GM19099 (cell line): ENCODE data around the gene WNK1.

ENCODE experiments used
- POLR2A ChIP-seq: IDR thresholded peaks from 3 replicates; pipeline ENCODE4 v1.6.1; 2011; ENCODE audit warnings: low read depth; ENCODE audit not compliant: insufficient read length; ENCODE audit errors: extremely low read depth

WNK1 gene

DNA sequence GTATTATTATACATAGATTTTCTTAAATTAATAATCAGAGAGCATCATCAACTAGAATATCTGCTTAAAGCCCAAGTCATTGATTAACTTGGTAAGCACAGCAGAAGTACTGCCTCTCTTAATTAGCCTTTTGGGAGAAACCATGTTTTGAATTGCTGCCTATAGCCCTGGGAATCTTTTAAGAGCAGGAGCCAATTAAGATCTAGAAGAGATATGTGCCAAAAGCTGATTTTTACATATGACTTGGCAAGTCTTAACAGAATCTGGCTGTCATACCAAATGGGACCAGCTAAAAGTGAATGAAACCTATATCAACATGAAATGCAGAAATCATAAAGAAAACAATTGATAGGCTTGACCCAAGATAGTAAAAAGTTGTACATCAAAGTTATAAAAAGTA lies 23.2 kb upstream of the WNK1 start:
- no peak for TF ChIP-seq POLR2A

DNA sequence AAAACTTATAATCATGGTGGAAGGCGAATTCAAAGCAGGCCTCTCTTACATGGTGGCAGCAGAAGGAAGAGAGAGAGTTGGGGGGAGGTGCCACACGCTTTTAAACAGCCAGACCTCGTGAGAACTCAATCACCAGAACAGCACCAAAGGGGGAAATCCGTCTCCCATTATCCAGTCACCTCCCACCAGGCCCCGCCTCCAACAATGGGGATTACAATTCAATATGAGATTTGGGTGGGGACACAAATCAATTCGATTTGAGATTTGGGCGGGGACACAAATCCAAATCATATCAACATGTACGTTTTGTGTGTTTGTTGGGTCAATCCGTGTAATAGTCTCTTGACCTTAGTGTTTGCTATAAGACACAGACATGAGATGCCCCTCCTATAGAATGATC lies 21.8 kb upstream of the WNK1 start:
- TF ChIP-seq POLR2A = no peak

DNA sequence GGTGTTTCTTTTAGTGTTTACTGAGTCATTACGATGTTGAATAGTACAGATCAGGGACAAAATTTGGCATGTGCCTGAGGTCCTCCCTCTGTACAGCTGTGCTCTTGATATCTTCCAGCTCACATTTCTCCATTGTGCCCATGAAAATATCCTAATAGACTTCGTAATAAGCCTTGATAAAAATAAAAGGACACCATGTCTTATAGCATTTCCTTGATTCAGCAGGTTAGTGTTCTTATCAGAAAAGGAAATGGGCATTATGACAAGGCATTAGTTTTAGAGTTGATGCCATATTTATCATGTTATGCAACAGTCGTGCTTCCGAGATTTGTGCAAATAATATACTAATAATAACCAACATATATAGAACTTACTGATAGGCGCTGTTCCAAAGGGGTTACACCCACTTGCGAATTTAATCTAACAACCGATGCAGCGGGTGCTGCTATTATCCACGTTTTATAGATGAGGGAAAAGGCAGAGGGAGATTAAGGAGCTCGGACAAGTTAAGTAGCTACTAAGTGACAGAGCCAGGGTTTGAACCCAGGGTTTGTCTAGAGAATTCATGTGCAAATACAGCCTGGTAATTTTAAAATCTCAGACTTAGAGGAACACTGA lies 15.1 kb upstream of the WNK1 start:
- TF ChIP-seq POLR2A = no peak

DNA sequence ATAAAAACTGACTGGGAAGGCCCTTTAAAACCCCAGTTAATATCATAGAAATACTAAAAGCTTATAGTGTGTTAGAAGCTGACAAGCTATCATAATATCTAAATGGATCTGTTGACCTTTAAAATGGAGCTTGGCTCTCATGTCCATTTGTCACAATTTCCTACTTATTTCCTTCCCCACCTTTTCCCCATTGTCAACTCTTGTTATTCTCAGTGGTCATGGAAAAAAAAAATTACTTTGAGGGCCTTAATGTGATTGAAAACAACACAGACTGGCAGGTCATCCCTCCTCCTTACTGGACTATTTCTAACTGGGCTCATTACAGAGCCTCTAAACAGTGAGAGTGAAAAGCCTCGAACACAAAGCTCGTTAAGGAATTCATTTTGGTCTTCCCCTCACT lies 13.7 kb upstream of the WNK1 start:
- no peak for TF ChIP-seq POLR2A

DNA sequence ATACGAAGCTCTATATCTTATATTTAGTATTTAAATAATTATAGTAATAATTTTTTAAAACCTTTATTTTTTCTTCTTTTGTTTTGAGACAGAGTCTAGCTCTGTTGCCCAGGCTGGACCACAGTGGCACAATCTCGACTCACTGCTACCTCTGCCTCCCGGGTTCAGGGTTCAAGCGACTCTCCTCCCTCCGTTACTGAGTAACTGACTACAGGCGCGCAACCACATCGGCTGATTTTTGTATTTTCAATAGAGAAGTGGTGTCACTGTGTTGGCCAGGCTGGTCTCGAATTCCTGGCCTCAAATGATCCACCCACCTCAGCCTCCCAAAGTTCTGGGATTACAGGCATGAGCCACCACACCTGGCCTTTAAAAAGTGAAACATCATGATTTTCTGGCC lies 13.0 kb upstream of the WNK1 start:
- no peak for TF ChIP-seq POLR2A

DNA sequence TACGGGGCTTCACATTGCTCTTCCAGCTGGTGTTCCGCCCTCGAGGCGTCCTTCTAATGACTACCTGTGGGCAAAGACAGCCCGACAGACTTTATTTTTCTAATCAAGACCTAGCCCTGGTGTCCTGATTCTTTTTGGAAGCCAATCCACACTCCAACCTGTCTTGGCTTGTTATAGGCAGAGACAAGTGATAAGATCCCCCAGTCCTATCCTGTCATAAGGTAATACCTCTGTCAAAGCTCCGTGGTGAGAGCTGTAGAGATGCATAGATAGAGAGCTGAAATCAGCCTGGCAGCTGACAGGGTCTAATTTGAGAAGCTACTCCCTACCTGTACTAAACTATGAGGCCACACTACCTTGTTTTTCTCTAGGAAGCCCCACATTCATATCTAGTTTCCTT lies 11.5 kb upstream of the WNK1 start:
- TF ChIP-seq POLR2A = no peak

DNA sequence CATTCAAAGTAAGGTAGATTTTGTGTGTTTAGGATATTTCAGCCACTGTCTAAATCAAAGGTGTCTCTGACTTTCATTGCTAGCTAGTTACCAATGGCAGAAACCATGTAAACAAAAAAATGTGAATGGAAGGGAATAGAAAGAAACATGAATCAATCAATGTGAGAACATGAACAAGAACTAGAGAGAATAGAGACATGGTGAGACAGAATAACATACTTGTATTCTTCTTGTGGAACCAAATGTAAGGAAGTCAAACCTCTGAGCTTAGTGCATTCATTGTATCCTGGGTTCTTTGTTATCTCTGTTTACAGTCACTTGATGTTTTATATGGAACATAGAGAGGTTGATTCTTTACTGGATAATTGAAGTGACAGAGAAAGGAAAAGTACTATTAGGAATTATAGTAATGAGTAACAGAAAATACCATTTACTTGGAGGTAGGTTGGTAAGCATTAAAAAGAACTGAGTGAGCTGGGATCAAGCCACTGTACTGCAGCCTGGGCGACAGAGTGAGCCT lies 2.6 kb upstream of the WNK1 start:
- no peak for TF ChIP-seq POLR2A

DNA sequence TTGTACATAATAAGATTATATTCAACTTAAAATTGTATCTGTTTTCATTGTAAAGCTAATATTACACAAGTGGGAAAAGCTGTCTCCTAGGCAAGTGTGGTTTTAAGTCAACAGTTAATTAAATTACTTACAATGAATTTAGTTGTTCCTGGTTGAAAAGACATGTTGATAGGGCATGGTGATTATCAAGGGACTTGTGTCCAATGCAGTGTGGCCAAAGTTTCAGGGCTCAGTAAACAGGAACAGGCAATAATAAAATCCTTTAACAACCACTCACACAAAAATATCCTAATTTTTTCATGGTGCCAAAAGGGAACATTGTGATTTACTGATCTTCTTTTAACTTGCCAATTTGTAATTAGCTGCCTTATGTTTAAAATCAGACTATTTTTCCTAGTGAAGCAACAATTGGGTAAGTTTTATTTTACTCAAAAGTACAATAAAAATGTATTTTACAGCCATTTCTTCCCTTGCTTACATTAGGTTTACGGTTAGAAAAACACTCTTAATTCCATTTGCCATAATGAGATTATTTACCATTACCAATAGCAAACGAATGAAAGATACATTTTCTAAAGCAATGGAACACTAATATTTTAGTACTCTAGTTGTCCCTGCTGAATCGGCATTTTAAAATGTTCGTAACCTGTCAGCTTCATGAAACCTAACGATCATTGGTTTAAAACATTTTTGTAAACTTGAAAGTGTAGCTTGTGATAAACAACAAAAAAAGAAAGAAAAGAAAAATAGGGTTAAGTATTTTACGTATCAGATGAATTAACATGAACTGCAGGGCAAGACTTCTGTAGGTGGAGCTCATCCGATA lies 1.8 kb upstream of the WNK1 start:
- TF ChIP-seq POLR2A = no peak

DNA sequence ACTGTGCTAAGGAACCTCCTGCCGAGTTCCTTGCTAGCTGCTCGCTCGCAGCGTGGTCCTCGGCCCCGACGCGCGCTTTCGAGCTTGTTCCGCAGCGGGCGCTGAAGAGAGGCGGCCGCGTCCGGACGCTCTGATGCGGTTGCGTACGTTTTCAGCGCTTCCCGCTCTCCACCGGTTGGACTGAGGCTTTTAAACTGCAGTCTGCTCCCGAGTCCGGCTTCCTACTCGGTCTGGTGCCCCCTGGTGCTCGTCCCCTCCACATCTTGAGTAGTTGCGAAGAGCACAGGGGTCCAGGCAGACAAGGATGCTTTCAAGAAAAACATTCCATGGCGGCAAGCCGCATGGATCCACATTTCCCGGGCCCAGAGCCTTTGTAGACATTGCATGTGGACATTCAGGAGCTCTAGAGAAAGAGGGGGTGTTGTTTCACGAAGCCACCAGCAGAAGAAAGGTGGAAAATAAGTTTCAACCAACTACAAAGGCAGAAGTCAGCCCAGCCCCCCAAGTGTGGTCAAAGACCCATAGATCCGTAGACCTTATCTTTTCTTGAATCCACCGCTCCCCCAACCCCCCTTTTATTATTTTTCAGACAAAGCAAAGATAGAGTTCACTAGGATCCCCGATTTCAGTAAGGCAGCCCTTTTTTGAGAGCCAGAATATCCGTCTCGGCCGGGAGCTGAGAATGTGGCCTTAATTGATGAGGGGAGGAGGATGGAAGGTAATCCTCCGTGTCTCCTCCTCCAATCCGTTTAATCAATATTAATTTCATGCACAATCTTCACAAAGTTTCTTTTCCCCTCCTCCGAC lies 984 bp upstream of the WNK1 start:
- peak; percentile 98 for TF ChIP-seq POLR2A

DNA sequence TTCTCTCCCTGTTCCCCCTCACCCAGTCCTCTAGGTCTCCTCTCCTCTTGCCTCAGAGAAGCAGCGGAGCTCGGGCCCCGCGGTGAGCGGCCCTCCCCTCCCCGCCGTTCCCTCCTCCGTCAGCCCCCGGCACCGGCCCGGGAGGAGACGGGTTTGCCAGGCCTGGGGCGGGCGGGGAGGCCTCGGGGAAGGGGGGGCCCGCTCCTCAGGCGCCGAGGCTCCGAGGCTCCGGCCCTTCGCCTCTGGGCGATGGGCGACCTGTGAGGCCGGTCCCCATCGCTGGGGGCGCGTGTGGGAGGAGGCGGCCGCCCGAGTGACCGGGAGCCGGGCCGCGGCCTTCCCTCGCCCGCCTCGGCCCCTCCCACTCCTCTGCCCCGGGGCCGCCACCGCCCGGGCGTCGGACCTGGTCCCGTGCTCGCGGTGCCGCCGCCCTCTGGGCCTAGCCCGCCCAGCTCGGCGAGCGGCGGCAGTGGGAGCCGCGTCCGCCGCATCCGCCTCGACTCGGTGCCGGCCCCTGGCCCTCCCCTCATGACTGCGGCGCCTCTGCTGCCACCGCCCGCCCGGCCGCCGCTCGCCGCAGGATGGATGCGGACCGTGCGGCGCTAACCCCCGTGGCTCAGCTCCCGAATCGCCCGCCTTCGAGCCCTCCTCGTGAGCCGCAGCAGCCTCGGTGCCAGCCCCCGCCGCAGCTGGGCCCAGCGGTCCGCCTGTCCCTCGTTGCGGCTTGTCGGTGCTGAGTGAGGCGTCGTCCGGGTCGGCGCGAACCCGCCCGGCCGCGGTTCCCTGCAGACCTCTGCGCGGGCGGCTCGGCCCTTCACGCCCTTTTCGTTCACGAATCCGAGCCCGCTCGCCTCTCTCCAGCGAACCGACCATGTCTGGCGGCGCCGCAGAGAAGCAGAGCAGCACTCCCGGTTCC lies 574 bp downstream of the WNK1 start:
- no peak for TF ChIP-seq POLR2A

DNA sequence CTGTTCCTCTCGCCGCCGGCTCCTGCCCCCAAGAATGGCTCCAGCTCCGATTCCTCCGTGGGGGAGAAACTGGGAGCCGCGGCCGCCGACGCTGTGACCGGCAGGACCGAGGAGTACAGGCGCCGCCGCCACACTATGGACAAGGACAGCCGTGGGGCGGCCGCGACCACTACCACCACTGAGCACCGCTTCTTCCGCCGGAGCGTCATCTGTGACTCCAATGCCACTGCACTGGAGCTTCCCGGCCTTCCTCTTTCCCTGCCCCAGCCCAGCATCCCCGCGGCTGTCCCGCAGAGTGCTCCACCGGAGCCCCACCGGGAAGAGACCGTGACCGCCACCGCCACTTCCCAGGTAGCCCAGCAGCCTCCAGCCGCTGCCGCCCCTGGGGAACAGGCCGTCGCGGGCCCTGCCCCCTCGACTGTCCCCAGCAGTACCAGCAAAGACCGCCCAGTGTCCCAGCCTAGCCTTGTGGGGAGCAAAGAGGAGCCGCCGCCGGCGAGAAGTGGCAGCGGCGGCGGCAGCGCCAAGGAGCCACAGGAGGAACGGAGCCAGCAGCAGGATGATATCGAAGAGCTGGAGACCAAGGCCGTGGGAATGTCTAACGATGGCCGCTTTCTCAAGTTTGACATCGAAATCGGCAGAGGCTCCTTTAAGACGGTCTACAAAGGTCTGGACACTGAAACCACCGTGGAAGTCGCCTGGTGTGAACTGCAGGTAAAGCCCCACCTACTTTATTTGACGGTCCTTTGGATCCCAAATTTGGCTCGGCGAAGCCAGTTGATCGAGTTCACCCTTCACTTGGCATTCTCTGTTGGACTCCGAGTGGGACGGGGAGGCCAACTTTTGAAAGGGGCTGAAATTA lies 1.5 kb downstream of the WNK1 start:
- no peak for TF ChIP-seq POLR2A

DNA sequence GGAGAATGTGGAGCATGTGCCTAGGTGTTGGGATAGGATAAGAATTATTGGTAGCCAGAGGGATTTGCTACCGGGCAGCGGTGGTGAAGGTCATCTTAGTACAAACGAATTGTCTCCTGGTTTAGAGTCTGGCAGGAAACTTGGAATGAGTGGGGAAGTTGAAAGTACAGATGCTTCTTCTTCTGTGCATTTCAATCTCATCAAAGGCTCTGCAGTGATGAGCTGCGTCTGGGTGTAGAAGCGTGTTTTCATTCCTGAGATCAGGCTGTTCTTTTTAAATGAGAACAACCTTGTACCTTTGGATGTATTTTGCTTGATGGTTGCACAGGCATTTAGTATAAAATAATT lies 2.1 kb downstream of the WNK1 start:
- no peak for TF ChIP-seq POLR2A

DNA sequence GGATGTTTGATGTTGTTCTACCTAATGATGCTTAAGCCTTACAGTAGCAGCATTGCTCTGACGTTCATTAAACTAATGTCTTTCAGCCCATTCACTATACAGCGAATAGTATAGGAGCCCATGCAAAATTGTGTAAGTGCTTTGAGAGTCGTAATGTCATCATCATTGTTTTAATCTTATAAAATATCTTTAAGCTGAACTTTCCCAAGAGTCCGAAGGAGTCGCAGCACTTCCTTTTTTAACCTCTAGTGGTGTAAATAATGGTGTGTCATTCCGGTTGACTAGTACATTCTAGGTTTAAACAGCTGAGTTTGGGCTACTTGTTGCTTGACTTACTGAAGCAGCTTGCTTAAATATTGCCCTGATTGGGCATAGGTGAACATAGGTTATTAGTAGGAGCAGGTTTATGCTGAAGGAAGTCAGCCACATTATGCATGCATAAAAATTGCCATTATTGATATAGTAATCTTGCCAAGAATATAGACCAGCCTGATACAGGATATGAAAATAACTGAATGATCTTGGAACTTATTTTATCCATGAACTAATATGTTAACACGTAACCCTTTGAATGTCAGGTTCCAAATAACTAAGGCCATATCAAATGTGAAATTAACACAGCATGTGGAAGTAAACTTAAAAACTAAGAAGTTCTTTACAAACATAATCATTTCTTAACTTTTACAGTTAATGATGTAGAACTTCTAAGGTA lies 2.6 kb downstream of the WNK1 start:
- TF ChIP-seq POLR2A = no peak
